GM21737 (cell line): Measurements from ENCODE around the gene METTL1.
"Not testable (repeated sequence)": the region's sequence is repeated elsewhere in the genome, so short reads cannot be mapped to it uniquely, and the experiment has no call there.

Experiments
- ATAC-seq: cut with Tn5 transposase; IDR thresholded peaks from one replicate; pipeline ENCODE4 v1.9.1; 2021; ENCODE audit warnings: mild to moderate bottlenecking, moderate library complexity; ENCODE audit not compliant: unreplicated experiment

The METTL1 gene

DNA sequence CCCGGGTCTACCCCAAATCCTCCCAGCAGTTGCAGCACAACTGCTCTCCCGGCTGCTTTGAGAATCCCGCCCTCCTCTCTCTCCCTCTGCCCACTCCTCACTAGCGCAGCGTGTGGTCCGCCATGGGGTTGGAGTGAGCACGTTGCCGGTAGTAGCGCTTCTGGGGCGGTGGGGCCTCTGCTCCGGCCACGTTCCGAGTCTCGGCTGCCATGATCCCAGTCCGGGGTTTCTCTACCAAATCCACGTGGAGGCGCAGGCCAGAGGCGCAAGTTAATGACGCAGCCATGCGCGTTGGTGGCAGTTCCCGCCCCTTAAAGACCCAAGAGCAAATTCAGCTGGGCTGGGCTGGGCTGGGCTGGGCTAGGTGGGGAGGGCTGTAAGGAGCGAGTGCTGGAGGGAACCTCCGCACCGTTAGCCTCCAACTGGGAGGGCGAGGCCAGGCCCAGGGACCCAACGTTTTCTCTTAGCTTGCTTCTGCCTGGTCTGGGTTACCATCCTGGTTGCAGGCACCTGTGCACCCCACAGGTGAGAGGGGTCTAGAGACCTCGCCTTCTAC lies at the start of gene METTL1:
Gene METTL1, minus strand, starts transcription at position 233 of the 556 bp plus-strand sequence. Its CDS starts 22 bp downstream, at position 211.
- peak; percentile 74 for ATAC-seq

DNA sequence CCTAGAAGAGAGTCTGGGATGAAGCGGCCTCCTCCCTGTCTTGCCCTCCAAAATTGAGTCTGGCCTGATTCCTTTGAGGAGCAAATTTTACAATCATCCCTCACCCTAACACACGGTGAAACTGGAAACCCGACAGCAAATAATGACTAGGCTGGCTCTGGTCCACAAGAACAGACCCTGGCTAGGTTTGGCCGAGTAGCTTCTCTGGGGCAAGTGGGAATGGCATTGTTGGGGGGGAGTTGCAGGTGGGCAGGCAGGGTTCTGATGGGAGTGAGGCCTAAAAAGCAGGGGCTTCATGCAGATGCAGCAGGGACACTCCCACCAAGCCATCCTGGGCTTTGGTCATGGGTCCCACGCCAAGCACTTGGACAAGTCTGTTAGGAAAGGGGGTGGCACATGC lies 49.1 kb upstream of the METTL1 start:
- ATAC-seq, result not testable (repeated sequence)

DNA sequence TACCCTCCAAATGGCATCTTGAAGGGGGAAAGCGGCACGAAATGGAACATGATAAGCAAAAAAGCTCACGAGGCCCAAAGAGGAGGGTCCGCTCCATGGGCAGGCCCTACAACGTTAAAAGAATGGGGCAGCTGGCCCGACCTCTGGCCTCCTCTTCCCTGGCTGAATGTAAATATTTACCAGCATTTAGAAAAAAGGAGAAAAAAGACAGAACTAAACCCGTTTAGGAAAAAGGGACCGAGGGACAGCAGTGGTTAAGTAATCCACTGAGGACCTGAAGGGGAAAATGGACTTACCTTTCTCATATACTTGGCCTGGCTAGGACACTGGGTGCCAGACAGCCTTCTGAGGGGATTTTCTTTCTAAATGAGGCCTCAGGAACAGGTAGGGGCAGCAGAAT lies 48.2 kb upstream of the METTL1 start:
- ATAC-seq, result not testable (repeated sequence)

DNA sequence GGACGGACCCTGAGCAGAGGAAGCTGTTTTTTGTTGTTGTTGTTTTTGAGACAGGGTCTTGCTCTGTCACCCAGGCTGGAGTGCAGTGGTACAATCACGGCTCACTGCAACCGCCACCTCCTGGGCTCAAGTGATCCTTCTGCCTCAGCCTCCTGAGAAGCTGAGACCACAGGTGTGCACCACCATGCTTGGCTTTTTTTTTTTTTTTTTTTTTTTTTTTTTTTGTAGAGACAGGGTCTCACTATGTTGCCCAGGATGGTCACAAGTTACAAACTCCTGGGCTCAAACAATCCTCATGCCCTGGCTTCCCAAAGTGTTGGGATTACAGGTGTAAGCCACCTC lies 46.1 kb upstream of the METTL1 start:
- ATAC-seq, result not testable (repeated sequence)

DNA sequence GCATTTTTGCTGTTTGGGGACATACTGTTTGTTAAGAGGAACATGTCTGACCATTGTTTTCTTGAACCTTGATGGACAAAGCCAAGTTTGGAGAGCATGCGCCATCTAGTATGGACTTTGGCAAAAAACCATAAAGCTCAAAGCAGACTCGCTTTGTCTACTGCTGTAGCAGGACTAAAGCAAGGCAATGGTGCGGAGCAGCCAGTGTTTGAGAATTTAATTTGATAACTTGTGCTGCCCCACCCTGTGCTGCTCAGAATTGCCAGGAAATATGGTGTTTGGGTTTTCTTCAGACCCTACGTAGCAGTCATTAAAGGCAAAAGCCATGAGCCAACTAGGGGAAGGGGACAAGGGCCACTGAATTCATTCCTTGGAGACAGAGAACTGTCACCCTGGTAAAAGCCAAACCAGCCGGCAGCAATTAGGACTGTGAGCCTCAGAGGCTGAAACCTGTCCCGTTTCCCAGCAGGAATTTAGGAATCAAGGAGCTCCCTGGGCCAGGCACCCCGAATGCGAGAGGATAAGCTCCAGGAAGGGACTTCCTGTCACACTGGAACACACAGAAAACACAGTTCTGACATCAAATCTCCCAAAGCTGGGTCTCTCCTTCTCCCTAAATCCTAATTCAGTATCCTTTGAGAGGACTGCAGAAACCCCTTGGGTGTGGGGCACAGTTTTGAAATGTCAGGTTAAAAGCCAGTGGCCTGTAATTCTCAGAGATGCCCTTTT lies 45.5 kb upstream of the METTL1 start:
- ATAC-seq, result no peak

DNA sequence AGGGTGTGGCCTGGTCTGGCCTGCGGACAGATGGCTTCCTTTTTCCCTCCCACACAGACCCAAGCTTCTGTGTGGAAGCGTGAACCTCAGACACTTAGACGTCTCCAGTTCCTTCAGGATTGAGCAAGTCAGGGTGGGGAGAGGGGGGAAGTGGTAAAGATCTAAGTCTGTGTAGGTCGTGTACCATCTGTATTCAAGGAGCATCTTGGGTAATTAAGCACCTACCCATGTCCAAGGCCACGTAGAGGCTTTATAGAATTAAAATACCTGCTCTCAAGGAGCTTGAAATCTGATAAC lies 44.9 kb upstream of the METTL1 start:
- no peak for ATAC-seq

DNA sequence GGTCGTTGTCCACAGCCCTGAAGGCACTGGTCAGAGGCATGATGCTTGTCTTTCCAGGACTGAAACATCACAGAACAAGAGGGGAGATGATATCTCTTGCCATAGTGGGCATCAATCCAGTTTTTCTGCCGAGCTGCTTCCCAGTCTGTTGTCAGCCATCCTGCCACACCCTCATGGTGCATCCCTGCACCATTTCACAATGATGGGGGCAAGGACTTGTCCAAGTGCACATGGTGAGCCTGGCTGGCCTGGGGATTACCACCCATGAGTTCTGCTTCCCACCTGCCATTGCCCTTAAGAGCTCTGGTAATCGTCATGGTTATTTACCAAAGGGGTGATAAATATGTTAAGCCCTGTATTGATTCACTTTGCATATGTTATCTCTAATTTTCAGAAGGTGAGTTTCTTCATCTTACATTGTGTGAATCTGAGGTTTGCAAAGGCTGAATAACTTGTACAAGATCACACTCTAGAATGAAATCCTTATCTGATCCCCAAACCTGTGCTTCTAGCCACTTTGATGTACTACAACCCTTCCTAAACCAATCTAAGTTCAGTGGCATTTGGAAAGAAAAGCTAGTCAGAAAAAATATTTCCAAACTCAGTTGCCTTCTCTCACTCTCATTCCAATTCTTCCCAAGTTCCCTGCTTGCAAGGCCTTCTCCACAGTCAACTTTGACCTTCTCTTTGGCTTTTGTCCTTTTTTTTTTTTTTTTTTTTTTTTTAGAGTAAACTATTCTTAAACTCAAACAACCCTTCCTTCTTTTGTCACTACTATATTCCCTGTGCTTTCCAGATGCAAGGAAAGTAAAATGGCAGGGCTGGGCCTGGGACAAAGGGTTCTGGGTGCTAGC lies 44.3 kb upstream of the METTL1 start:
- ATAC-seq, result no peak

DNA sequence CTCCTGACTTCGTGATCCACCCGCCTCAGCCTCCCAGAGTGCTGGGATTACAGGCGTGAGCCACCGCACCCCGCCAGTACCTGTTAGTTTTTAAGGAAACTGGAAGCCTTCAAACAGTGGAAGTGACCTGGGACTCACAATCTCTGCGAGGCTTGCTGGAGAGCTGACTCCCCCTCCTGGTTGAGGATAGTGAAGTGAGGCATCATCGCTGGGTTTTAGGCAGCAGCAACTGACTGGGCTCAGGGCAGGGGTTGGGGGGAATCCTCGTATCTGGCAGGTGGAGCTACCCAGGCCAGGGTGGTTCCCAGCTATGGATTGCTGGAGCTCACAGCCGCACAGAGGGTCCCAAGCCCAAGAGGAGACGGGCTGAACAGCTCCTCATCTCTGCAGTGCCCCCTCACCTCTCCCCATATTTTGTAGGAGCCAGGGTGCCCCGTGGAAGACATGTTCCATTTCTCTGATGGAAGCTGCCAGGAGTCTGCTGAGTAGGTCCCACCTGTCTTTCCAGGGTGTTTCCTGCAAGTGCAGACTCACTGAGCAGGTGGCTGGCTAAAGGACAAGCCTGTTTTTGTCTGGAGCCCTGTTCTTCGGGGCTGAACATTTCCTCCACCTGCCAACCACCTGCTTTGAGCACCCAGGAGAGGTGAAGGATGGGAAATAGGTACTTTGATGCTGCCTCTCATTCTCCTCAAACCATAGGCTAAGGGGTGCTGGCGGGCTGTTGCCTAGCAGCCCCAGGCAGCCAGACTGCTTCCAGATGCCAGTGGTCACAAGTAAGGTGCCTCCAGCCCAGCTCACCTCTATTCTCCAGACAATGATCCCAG lies 43.5 kb upstream of the METTL1 start:
- no peak for ATAC-seq

DNA sequence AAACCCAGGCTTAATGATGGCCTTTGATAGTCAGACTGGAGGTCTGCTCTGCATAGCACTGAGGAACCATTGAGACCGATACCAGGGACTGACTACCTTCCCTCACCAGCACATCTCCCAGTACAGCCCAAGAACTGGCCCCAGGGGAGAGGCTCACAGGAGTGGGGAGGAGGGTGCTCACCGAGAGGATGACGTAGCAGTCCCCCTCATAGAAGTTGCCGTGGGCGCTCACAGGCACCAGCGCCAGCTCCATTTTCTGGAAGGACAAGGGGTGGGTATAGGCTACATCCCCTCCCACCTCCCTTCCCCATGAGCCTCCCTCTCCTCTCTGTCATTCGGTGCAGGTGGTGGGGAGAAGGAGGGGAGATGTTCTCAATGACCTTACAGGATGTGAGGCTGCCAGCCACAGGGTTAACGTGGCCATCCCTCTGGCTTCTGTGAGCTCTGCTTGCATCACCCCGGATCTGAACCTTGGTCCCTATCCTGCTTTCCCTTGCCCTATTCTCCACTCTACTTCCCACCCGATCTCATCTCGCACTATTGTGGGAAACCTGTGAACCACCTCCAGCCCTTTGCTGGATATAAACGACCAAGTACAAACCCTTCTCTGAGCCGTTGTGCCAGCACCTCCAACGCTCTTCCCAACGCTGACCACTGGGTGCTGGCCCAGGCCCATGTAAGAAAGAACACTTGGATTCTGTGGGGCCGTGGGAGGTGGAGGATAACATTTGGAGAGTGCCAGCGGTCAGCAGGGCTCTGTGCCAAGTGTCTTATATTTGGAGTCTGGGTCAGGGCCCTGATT lies 42.3 kb upstream of the METTL1 start:
- no peak for ATAC-seq

DNA sequence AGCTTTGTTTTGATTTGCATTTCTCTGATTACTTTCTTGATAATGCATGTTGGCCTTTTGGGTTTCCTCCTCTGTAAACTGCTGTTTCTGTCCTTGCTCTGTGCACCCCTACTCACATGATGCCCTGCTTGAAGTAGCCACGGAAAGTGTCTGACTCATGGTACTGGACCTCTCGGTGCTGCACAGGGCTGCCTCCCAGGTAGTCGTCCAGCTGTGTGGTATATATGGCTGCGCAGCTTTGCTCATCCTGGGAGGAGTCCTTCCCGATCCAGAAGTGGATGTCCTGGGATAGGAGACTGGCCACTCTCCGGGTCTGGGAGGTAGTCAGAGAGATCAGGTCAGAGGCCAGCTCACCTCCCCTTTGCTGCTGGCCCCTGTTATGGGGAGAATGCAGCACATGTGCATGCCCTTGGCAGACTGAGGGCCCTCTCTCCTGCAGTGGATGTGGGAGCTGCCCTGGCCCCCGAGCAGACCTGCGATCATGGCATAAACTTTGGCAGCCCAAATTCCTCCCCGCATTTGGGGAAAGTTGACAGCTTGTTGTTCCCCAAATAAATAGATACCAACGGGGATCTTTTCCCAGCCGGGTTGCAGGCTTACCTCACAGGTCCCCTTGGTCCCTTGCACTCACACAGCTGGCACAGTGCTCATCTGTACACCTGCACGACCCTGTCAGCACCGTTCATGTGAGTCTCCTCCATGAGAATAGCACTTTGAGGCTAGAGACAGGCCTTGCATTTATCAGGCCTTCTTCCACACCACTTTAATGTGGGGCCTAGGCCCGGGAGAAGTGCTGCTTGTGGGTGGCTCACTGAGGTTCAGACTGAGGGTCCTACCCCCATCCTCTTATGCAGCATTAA lies 41.4 kb upstream of the METTL1 start:
- ATAC-seq, result no peak

DNA sequence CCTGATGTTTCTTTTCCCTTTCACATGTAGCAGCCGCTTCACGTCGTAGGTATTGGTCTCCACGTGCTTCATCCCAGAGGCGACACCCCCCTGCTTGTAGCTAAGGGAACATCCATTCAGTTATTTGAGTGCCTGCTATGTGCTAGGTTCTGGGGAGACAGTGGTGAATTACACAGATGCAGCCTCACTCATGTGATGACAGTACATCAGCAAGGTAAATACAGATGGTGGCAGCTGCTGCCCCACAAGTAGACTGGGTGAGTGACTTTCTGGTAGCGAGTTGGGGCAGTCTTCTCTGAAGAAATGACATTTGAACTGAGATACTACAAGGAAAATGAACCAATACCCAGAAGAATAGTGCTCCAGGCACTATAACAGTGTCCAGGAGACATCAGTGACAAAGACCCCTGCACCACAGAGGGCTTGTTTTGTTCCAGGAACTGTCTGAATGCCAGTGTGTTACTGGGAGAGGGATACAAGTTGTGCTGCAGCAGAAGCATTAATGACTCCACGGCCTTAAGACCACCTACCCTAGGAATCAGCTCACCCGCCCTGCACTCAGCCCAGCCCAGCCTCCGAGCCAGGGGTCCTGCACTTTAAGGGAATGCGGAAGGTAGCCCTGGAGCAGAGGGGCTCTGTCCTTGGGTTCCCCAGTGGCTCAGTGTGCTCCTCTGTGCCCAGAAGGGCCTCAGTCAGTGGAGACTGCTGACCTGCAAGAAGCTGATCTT lies 39.3 kb upstream of the METTL1 start:
- no peak for ATAC-seq

DNA sequence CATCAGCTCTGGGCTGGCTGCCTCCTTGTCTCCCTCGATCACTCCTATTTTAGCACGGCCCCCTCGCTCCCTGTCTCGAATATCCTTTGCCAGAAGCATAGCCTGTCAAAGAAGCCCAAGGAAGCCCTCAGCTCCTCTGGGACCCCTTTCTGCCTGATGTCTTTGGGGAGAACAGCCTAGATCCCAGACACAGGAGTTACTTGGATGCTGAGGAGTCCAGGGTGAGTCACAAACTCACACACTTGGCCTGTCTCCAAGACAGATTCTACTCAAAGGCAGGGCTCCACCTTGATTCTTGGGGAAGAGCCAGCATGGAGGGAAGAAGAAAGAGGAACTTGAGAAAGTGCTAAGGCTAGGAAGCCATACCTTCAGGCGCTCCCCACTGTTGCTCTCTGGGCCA lies 38.5 kb upstream of the METTL1 start:
- no peak for ATAC-seq

DNA sequence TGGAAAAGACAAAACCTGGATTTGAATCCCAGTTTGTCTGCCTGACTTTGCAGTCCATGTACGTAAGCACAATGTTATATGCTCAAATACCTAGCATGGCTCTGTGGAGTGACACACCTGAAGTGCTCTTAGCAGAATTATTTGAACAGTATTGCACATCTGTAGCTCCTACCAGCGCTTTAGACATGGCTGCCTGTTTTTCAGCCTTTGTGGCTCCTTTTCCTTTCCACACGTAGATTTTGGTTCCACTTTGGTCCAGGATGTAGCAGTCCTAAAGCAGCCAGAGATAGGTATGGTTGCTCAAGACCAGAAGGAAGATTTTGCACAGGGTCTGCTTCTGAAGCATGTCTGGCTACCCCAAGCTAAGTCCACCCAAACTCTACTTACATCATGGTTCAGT lies 37.5 kb upstream of the METTL1 start:
- ATAC-seq, result no peak

DNA sequence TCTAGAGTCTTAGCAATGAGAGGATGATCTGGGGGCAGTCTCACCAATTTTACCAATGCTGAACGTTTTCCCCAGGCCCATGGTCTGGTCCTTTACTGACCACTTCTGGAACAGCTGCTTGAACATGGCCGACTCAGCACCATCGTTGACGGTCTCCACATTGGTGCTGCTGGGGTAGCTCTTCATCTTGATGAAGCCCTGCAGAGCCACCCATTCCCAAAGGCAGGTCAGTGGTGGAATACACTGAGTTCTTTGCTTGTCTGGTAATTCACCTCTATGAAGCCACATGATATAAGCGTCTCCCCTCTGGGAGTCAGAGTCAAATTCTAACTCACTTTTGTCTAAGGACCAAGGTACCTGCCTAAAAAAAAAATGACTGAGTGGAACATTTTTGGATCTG lies 36.4 kb upstream of the METTL1 start:
- no peak for ATAC-seq

DNA sequence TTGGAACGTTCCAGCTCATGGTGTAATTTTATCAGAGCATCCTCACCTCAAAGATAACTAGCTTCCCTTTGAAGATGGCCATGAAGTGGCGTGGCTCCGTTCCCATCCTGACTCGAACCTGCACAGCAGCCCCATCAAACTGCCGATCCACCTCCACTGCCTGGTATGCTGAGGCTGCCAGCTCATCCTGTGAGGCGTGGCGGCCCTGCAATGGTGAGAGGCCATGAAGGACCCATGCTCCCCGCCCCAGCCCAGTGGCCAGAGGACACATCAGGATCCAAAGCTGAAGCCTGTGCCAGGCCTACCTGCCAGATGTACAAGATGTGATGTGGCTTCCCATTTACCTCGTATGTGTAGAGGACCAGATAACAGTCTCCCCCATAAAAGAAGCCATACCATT lies 35.4 kb upstream of the METTL1 start:
- ATAC-seq, result no peak

DNA sequence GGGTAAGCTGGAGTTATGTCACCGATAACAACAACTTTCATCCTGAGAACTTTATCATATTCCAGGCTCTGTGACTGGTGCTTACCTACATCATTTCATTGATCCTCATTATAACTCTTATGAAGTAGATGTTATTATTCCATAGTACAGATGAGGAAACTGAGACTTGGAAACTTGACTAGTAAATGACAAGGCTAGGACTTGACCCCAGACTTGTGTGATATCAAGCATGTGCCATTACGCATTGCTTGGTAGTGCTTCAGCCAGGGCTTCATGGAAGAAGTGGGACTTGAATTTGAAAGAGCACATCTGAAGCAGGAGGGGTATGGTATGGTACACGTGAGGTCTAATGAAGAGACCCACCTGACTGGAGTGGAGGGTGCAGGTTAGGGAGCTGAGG lies 34.8 kb upstream of the METTL1 start:
- no peak for ATAC-seq

DNA sequence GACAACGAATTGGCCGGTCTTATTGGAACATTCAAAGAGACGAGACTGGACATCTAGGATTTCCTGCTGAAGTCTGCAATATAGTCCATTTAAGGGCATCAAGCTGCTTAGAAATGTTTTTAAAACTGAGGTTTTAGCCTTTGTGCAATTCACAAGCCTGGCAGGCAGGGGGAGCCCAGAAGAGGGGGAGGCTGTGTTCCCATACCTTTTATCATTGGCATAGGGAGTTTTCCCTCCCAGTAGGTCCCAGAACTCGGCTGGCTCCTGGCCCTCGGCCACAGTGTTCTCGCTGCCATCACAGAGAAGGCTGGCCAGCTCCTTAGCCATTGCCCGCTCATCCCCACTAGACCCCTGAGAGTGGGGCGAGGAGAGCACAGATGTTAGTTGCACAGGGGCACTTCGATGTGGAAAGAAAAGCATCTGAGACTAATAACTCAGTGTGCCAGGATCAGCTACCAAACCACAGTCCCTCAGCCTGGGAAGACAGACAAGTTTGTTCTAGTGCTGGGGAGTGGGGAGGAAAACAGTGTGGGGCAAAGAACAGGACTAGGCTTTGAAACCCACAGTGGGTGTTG lies 31.5 kb upstream of the METTL1 start:
- ATAC-seq, result no peak

DNA sequence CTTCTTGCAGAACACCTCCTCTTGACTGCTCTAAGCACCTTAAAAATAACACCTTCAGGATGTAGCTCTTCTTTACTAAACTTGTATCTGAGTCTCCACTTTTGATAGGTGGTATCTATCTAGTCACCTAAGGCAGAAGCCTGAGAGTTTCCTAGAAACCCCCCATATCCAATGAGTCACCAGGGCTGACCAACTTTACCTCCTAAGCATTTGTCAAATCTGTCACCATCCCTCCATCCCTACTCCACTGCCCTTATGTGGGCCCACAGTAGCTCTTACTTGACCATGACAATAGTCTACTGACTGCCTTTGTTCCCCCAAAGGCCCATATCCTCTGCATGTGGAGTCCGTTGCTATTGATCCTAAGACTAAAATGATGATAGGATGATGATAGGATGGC lies 30.7 kb upstream of the METTL1 start:
- ATAC-seq, result no peak

DNA sequence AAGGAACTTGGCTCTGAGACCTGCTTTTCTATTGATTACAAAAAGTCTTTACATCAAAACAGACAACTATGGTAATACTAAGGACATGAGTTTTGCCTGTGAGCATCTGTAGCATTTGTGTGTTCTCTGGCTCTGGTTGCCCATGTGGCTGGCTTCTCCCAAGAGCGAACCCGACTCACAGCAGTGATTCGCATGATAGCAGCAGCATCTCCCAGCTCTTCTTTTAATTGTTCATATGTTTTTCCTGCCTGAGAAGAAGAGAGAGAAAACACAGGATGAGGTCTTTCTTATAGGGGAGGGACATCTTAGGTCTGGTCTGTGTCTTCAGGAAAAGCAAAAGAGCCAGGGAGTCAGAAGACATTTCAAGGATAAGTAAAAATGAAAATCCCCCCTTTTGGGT lies 29.1 kb upstream of the METTL1 start:
- no peak for ATAC-seq
